Stimulated activated CD4-positive, alpha-beta T cell treated with anti-CD3 and anti-CD28 coated beads, TNF-alpha, amount 100 ng/mL, for 4 hours (primary cell): ENCODE measurements around the gene DGUOK.

Experiments
- DNase-seq, 3 experiments: peaks; one replicate each; pipeline ENCODE4 v3.0.0-alpha.2; 2020; ENCODE audit warnings: low read depth in 3 of 3

Gene DGUOK

GRCh38 chr2:73947412-73948018, 20.8 kb downstream of the DGUOK start:
- no peak for DNase-seq

- DNase-seq, result no peak
Measured at GRCh38 chr2:73949802-73950201, 23.1 kb downstream of the DGUOK start.

GRCh38 chr2:73952499-73953446, 26.1 kb downstream of the DGUOK start:
- DNase-seq, result no peak

- no peak for DNase-seq
Measured at GRCh38 chr2:73956218-73956865, 29.7 kb downstream of the DGUOK start.

- no peak for DNase-seq
Measured at GRCh38 chr2:73961274-73961673, 34.6 kb downstream of the DGUOK start.

- DNase-seq, result no peak
Measured at GRCh38 chr2:73961823-73962615, 35.3 kb downstream of the DGUOK start.

- DNase-seq, result no peak
Measured at GRCh38 chr2:73962798-73963197, 36.1 kb downstream of the DGUOK start.

GRCh38 chr2:73963385-73964120, 36.9 kb downstream of the DGUOK start:
- no peak for DNase-seq

- no peak for DNase-seq
Measured at GRCh38 chr2:73964223-73964622, 37.5 kb downstream of the DGUOK start.

GRCh38 chr2:73965053-73965452, 38.4 kb downstream of the DGUOK start:
- no peak for DNase-seq

- no peak for DNase-seq
Measured at GRCh38 chr2:73968357-73968937, 41.8 kb downstream of the DGUOK start.

- DNase-seq, result no peak
Measured at GRCh38 chr2:73969356-73969755, 42.7 kb downstream of the DGUOK start.

- DNase-seq, result no peak
Measured at GRCh38 chr2:73970141-73970803, 43.6 kb downstream of the DGUOK start.

GRCh38 chr2:73970850-73971471, 44.3 kb downstream of the DGUOK start:
- no peak for DNase-seq

GRCh38 chr2:73971722-73972121, 45.0 kb downstream of the DGUOK start:
- no peak for DNase-seq

- no peak for DNase-seq
Measured at GRCh38 chr2:73972846-73973245, 46.2 kb downstream of the DGUOK start.

GRCh38 chr2:73975731-73976130, 49.1 kb downstream of the DGUOK start:
- no peak for DNase-seq

GRCh38 chr2:73976803-73977202, 50.1 kb downstream of the DGUOK start:
- no peak for DNase-seq

GRCh38 chr2:73977466-73977865, 50.8 kb downstream of the DGUOK start:
- no peak for DNase-seq

GRCh38 chr2:73979021-73979420, 52.3 kb downstream of the DGUOK start:
- peak in 2 of 3 experiments; percentile 59 to 69 for DNase-seq
